GM18951 (cell line): ENCODE data around the gene ELL2.

Experiments used
- POLR2A ChIP-seq: IDR thresholded peaks from 4 replicates; pipeline ENCODE4 v1.6.1; 2011; ENCODE audit warnings: mild to moderate bottlenecking; ENCODE audit not compliant: insufficient read length, insufficient read depth; ENCODE audit errors: extremely low read depth
- in situ Hi-C: fragments of 300-500 bp; cut with MboI; formaldehyde crosslinking; loops from one replicate; pipeline ENCODE4 v1.12.0; 2022; ENCODE audit warnings: low sequenced_read_pairs, mixed read lengths, inconsistent platforms; ENCODE audit not compliant: unreplicated experiment

Gene ELL2

GRCh38 chr5:95895251-95895650, 66.4 kb downstream of the ELL2 start:
- no peak for TF ChIP-seq POLR2A
- in situ Hi-C loops, result no loop called here

- in situ Hi-C loops, result no loop called here
- no peak for TF ChIP-seq POLR2A
Measured at GRCh38 chr5:95892784-95893354, 68.8 kb downstream of the ELL2 start.

GRCh38 chr5:95891499-95891898, 70.2 kb downstream of the ELL2 start:
- no peak for TF ChIP-seq POLR2A
- in situ Hi-C loops, result no loop called here

- TF ChIP-seq POLR2A, result no peak
- in situ Hi-C loops, result no loop called here
Measured at GRCh38 chr5:95889076-95889475, 72.6 kb downstream of the ELL2 start.

- in situ Hi-C loops, result no loop called here
- no peak for TF ChIP-seq POLR2A
Measured at GRCh38 chr5:95887977-95888376, 73.7 kb downstream of the ELL2 start.

GRCh38 chr5:95886340-95887044, 75.2 kb downstream of the ELL2 start:
- in situ Hi-C loops, result no loop called here
- no peak for TF ChIP-seq POLR2A

- in situ Hi-C loops, result no loop called here
- no peak for TF ChIP-seq POLR2A
Measured at GRCh38 chr5:95884511-95884910, 77.1 kb downstream of the ELL2 start.

- in situ Hi-C loops, result no loop called here
- TF ChIP-seq POLR2A, result peak; percentile 41
Measured at GRCh38 chr5:95884017-95884325, 77.7 kb downstream of the ELL2 start.

GRCh38 chr5:95883185-95884016, 78.2 kb downstream of the ELL2 start:
- TF ChIP-seq POLR2A, result no peak
- in situ Hi-C loops, result no loop called here

- in situ Hi-C loops, result no loop called here
- TF ChIP-seq POLR2A, result no peak
Measured at GRCh38 chr5:95881833-95882232, 79.8 kb downstream of the ELL2 start.

- TF ChIP-seq POLR2A, result no peak
- in situ Hi-C loops, result no loop called here
Measured at GRCh38 chr5:95880081-95880926, 81.3 kb downstream of the ELL2 start.

GRCh38 chr5:95879661-95880060, 82.0 kb downstream of the ELL2 start:
- TF ChIP-seq POLR2A, result no peak
- in situ Hi-C loops, result no loop called here
